ENCODE measurements around the gene STT3A. TPM values are rescaled to one million over a fixed set of nuclear protein-coding genes. Genes with fewer than 3 reads are reported as not detected.

STT3A gene
- total RNA-seq = 78.6 and 248 TPM in 2 replicates

GRCh38 chr11:125592305-125593113, at the start of gene STT3A:
Gene STT3A (plus strand): TSS chr11:125592852. CDS start chr11:125595916, 3,064 bp downstream.

GRCh38 chr11:125568970-125569914, 23.4 kb upstream of the STT3A start, which contains the start of gene EI24:
Gene EI24 (plus strand): TSS chr11:125569477. CDS start chr11:125572528, 3,051 bp downstream.

GRCh38 chr11:125624756-125625213, 32.1 kb downstream of the STT3A start, which contains the start of gene CHEK1:
Gene CHEK1 (plus strand): TSS chr11:125625163. CDS start chr11:125626769, 1,606 bp downstream.

Other genes starting within 250 kb of the STT3A start
- gene FEZ1, start 96.6 kb upstream of the STT3A start, total RNA-seq = 60.4 and 92.2 TPM in 2 replicates
- 93.3 and 107 TPM in 2 replicates for gene EI24, start 23.4 kb upstream of the STT3A start, total RNA-seq
- gene CHEK1, start 32.3 kb downstream of the STT3A start, total RNA-seq = 18.8 and 26.2 TPM in 2 replicates
- not detected in 2 replicates for gene ACRV1, start 88.0 kb downstream of the STT3A start, total RNA-seq
- not detected in 2 replicates for gene PATE1, start 153.4 kb downstream of the STT3A start, total RNA-seq
- not detected in 2 replicates for gene PATE2, start 186.0 kb downstream of the STT3A start, total RNA-seq
- not detected in 2 replicates for gene PATE3, start 195.3 kb downstream of the STT3A start, total RNA-seq
- not detected in 2 replicates for gene PATE4, start 240.5 kb downstream of the STT3A start, total RNA-seq

Data from epithelial cell of alveolus of lung (primary cell).